Right lung (tissue), 5 donors: Measurements from ENCODE around the gene DPP7. TPM values are rescaled to one million over a fixed set of nuclear protein-coding genes. Genes with fewer than 3 reads are reported as not detected.

ENCODE experiments used
- DNase-seq, 2 donors: peaks; one replicate each; pipeline ENCODE4 v3.0.0-alpha.2; 2013
- polyA plus RNA-seq, 5 donors: library from polyadenylated mRNA; unstranded; fragments of 120-200 nt; gene quantifications; one replicate each; pipeline versions ENCODE4 v1.2.1 to v1.2.3, GENCODE V29; 2013; ENCODE audit warnings: inconsistent platforms in 1 of 5, low replicate concordance in 1 of 5; ENCODE audit not compliant: insufficient read length in 5 of 5, insufficient read depth in 1 of 5

DPP7 gene
- polyA plus RNA-seq, 5 donors = 27.2 to 50.4 (median 48.6) TPM

- no peak for DNase-seq
These were observed 317 bp downstream of the DPP7 start for GRCh38 chr9:137114220-137114612.

- DNase-seq = no peak
These were observed 961 bp downstream of the DPP7 start for GRCh38 chr9:137113385-137114159.

- no peak for DNase-seq
These were observed 1.8 kb downstream of the DPP7 start for GRCh38 chr9:137112564-137113384.

GRCh38 chr9:137111788-137112563, 2.6 kb downstream of the DPP7 start:
- no peak for DNase-seq

- DNase-seq = no peak
These were observed 3.4 kb downstream of the DPP7 start for GRCh38 chr9:137110911-137111787.

GRCh38 chr9:137110147-137110910, 4.2 kb downstream of the DPP7 start:
- DNase-seq = no peak

- no peak for DNase-seq
These were observed 5.0 kb downstream of the DPP7 start for GRCh38 chr9:137109250-137110146.

GRCh38 chr9:137108608-137109249, 5.8 kb downstream of the DPP7 start:
- DNase-seq = no peak

GRCh38 chr9:137107982-137108381, 6.6 kb downstream of the DPP7 start:
- DNase-seq = no peak

- DNase-seq = no peak
These were observed 7.1 kb downstream of the DPP7 start for GRCh38 chr9:137107312-137107921.

GRCh38 chr9:137106662-137107250, 7.8 kb downstream of the DPP7 start:
- no peak for DNase-seq

- no peak for DNase-seq
These were observed 8.5 kb downstream of the DPP7 start for GRCh38 chr9:137105814-137106661.

GRCh38 chr9:137103206-137103999, 11.1 kb downstream of the DPP7 start:
- no peak for DNase-seq

GRCh38 chr9:137099231-137099630, 15.3 kb downstream of the DPP7 start:
- DNase-seq = no peak

GRCh38 chr9:137097761-137098462, 16.6 kb downstream of the DPP7 start:
- DNase-seq = no peak
